ENCODE data around the gene CFB.
"Not testable (repeated sequence)": the region's sequence is repeated elsewhere in the genome, so short reads cannot be mapped to it uniquely, and the experiment has no call there.

The CFB gene

GRCh38 chr6:31911826-31912585 lies 33.9 kb upstream of the CFB start:
- DNase-seq (ENCODE audit: low spot score), result no peak

DNA sequence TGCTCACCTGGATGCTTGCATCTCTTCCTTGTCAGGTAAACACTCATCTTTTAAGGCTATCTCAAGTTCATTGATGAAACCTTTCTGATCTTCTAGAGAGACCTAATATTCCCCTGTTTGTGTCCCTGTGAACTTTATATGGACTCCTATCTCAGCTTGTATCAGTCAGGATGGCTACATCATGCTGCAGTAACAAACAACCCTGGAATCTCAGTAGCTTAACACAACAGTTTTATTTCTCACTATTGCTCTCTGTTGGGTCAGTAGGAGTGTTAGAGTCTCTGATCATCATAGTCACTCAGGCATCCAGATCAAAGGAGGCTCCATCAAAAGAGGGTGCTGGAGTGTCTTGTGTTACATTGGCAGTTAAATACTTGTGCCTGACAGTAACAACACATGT lies 30.5 kb upstream of the CFB start:
- no peak for DNase-seq (ENCODE audit: low spot score)

DNA sequence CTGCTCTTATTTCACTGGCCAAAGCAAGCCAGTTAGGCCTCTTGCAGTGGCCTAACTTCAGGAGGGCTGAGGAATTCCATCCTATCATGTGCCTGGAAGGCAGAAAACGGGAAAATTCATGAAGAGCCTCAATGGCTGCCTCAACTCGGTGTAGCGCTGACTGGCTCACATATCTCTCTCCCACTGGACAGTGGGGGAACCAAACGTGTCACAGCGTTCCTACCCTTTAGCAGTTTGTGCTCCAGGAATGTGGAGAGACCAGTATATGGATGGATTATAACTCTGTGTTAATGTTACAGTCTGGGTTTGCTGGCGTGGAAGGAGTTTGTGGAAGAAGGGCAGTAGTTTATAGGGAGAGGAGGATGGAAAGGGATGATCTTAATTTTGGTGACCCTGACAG lies 30.1 kb upstream of the CFB start:
- DNase-seq (ENCODE audit: low spot score), result no peak

GRCh38 chr6:31918069-31918720 lies 27.7 kb upstream of the CFB start:
- no peak for DNase-seq (ENCODE audit: low spot score)

DNA sequence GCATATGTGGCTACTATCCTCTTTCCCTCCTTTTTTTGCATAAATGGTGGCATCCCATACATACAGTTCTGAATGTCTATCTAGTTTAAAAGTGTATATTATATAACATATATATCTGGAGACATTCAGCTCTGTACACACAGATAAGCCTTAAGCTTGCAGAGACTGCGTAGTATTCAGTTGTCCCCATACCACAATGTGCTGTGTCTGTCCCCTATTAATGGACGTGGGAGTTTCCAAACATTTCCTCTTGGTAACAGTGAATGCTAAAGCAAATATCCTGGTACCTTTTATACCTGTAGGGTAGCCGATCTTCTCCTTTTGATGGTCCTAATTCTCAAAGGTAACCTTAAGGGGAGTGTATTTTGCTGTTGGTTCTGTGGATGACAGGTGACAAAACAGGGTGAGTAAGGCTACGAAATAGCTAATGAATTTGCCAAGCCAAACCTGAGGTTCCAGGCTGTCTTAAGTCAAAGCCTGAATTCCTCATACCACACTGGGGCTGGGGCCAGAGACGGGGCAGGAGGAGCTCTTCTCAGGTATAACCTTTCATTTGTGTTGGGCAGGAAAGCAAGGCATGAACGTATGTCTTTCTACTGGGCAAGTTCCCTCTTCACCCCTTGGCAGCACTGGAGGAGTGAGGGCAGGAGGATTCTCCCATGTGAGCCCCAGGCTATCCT lies 26.1 kb upstream of the CFB start:
- DNase-seq (ENCODE audit: low spot score), result no peak

DNA sequence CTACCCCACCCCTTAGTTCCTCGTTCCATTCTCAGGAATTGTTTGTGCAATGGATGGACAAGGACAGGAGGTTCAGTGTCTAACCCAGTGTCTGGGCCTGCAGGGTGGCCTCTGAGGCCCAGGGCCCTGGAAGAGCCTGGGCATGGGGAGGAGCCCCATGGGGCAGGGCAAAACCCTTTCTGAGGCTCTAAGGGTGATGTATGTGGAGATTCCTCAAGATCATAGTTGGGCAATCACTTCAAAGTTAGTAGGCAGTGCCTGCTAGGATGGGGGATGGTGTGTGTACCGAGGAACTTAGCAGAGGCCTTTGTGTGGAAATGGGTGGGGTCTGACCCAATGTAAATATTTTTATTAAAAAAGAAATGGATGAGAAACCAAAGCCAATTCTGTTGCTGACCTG lies 25.1 kb upstream of the CFB start:
- no peak for DNase-seq (ENCODE audit: low spot score)

- DNase-seq (ENCODE audit: low spot score), result no peak
Measured at GRCh38 chr6:31922942-31923341, 23.0 kb upstream of the CFB start.

GRCh38 chr6:31927242-31927862 lies 18.5 kb upstream of the CFB start, which contains the start of gene C2:
Gene C2, plus strand, starts transcription at chr6:31927717. Its CDS starts 36 bp downstream, at chr6:31927753.
- DNase-seq (ENCODE audit: low spot score), result no peak

DNA sequence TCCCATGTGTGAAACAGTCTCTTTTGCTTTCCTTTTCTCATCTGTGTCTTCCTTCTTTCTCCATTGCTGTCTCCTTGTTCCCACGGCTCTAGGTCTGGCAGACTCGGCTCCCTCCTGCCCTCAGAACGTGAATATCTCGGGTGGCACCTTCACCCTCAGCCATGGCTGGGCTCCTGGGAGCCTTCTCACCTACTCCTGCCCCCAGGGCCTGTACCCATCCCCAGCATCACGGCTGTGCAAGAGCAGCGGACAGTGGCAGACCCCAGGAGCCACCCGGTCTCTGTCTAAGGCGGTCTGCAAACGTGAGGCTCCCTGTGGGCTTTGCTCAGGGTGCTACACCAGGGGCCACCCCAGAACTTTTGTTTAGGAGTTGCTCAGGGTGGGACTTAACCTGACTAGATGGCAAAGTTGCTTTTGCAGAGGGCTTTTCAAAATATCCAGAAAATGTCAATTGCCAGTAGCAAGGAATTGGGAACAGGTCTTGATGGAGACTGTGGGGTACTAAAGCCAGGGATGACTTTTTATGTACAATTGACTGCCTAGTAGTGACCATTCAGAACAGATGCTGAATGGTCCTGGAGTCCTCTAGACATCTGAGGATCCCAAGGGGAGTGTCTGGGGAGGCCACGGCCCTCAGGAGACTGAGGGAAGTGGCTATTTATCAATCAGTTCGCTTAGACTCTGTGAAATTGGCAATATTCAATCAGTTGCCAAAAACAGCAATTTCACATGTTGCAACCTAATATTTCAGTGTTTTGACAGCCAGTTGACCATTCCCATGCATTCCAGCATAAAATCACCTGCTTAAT lies 17.8 kb upstream of the CFB start:
- no peak for DNase-seq (ENCODE audit: low spot score)

DNA sequence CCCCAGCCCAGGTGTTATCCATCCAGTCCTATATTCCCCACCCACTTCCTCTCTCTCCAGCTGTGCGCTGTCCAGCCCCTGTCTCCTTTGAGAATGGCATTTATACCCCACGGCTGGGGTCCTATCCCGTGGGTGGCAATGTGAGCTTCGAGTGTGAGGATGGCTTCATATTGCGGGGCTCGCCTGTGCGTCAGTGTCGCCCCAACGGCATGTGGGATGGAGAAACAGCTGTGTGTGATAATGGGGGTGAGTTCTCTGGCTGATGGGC lies 17.3 kb upstream of the CFB start:
- no peak for DNase-seq (ENCODE audit: low spot score)

DNA sequence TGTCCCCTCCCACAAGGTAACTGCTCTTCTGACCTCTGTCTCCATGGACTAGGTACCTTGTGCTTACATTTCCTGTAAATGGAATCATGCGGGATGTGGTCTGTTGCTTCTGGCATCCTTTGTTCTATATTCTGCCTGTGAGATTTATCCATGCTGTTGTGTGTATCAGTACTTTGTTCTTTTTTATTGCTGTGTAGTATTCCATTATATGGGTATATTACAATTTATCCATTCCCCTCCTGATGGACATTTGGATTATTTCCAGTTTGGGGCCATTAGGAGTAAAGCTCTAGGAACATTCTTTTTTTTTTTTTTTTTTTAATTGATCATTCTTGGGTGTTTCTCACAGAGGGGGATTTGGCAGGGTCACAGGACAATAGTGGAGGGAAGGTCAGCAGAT lies 14.9 kb upstream of the CFB start:
- no peak for DNase-seq (ENCODE audit: low spot score)

- DNase-seq (ENCODE audit: low spot score), result not testable (repeated sequence)
Measured at GRCh38 chr6:31932137-31932536, 13.8 kb upstream of the CFB start.

DNA sequence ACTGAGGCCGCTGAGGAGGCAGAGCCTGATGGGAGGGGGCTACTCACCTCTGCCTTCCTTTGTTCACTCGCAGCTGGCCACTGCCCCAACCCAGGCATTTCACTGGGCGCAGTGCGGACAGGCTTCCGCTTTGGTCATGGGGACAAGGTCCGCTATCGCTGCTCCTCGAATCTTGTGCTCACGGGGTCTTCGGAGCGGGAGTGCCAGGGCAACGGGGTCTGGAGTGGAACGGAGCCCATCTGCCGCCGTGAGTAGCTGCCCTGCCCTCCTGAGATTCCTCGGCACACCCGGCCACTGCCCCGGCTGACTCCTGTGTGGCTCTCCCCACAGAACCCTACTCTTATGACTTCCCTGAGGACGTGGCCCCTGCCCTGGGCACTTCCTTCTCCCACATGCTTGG lies 12.4 kb upstream of the CFB start:
- no peak for DNase-seq (ENCODE audit: low spot score)

- DNase-seq (ENCODE audit: low spot score), result no peak
Measured at GRCh38 chr6:31935021-31935420, 10.9 kb upstream of the CFB start.

- no peak for DNase-seq (ENCODE audit: low spot score)
Measured at GRCh38 chr6:31935823-31936222, 10.1 kb upstream of the CFB start.

GRCh38 chr6:31940256-31940664 lies 5.6 kb upstream of the CFB start:
- DNase-seq (ENCODE audit: low spot score), result no peak

- no peak for DNase-seq (ENCODE audit: low spot score)
Measured at GRCh38 chr6:31943742-31944141, 2.2 kb upstream of the CFB start.

GRCh38 chr6:31945154-31945506 lies 765 bp upstream of the CFB start:
- DNase-seq (ENCODE audit: low spot score), result no peak

DNA sequence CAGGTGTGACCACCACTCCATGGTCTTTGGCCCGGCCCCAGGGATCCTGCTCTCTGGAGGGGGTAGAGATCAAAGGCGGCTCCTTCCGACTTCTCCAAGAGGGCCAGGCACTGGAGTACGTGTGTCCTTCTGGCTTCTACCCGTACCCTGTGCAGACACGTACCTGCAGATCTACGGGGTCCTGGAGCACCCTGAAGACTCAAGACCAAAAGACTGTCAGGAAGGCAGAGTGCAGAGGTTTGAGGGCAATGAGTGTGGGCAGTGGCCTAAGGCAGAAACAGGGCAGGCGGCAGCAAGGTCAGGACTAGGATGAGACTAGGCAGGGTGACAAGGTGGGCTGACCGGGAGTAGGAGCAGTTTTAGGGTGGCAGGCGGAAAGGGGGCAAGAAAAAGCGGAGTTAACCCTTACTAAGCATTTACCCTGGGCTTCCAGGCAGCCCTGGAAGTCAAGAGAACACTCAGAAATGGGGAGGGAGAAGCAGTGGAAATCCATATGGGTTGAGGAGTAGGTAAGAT lies 533 bp downstream of the CFB start:
- no peak for DNase-seq (ENCODE audit: low spot score)

- no peak for DNase-seq (ENCODE audit: low spot score)
Measured at GRCh38 chr6:31947070-31947675, 1.3 kb downstream of the CFB start.

- no peak for DNase-seq (ENCODE audit: low spot score)
Measured at GRCh38 chr6:31947864-31948263, 2.0 kb downstream of the CFB start.

GRCh38 chr6:31948306-31948705 lies 2.4 kb downstream of the CFB start:
- no peak for DNase-seq (ENCODE audit: low spot score)

All from germinal center (tissue), 1 donor.